ENCODE measurements around the gene CACNB4.
"Not testable (repeated sequence)": the region's sequence is repeated elsewhere in the genome, so short reads cannot be mapped to it uniquely, and the experiment has no call there.

CACNB4 gene

GRCh38 chr2:152106464-152106863 lies 7.6 kb upstream of the CACNB4 start:
- Histone ChIP-seq H3K9me3 (ENCODE audit: control insufficient read depth in 2 of 2, low read length in 2 of 2) (no peaks in the 10 kb centered on the region), H3K36me3 (ENCODE audit: control insufficient read depth in 2 of 2, insufficient read depth in 2 of 2, low read length in 2 of 2) (no peaks in the 10 kb centered on the region), H3K4me3 (ENCODE audit: low read length in 2 of 2) (no peak overlapping the region), H3K27ac (ENCODE audit: low read length) (no peak overlapping the region), H3K9ac (ENCODE audit: low read length in 2 of 2) (no peak overlapping the region), H3K27me3 (ENCODE audit: control insufficient read depth in 1 of 2, insufficient read depth in 2 of 2, low read length in 2 of 2) (peaks cover 1 to 2% of the 10 kb centered on the region in 2 donors), H3K4me1 (ENCODE audit: control insufficient read depth, insufficient read depth, low read length) (no peaks in the 10 kb centered on the region)

- Histone ChIP-seq H3K27ac (ENCODE audit: low read length) (no peak overlapping the region), H3K27me3 (ENCODE audit: control insufficient read depth in 1 of 2, insufficient read depth in 2 of 2, low read length in 2 of 2) (peaks cover 13 to 15% of the 10 kb centered on the region in 2 donors), H3K36me3 (ENCODE audit: control insufficient read depth in 2 of 2, insufficient read depth in 2 of 2, low read length in 2 of 2) (no peaks in the 10 kb centered on the region), H3K4me3 (ENCODE audit: low read length in 2 of 2) (no peak overlapping the region), H3K9me3 (ENCODE audit: control insufficient read depth in 2 of 2, low read length in 2 of 2) (no peaks in the 10 kb centered on the region), H3K4me1 (ENCODE audit: control insufficient read depth, insufficient read depth, low read length) (peaks cover 11% of the 10 kb centered on the region), H3K9ac (ENCODE audit: low read length in 2 of 2) (no peak overlapping the region)
Observed at GRCh38 chr2:152103271-152103670, 4.4 kb upstream of the CACNB4 start.

GRCh38 chr2:152100961-152101360 lies 2.1 kb upstream of the CACNB4 start:
- no peak overlapping the region for H3K9ac ChIP-seq (ENCODE audit: low read length in 2 of 2)
- H3K4me1 ChIP-seq (ENCODE audit: control insufficient read depth, insufficient read depth, low read length) = peaks cover 21% of the 10 kb centered on the region
- H3K27ac ChIP-seq (ENCODE audit: low read length) = no peak overlapping the region
- H3K4me3 ChIP-seq (ENCODE audit: low read length in 2 of 2) = no peak overlapping the region
- no peaks in the 10 kb centered on the region for H3K36me3 ChIP-seq (ENCODE audit: control insufficient read depth in 2 of 2, insufficient read depth in 2 of 2, low read length in 2 of 2)
- peaks cover 13 to 15% of the 10 kb centered on the region in 2 donors for H3K27me3 ChIP-seq (ENCODE audit: control insufficient read depth in 1 of 2, insufficient read depth in 2 of 2, low read length in 2 of 2)
- no peaks in the 10 kb centered on the region for H3K9me3 ChIP-seq (ENCODE audit: control insufficient read depth in 2 of 2, low read length in 2 of 2)

GRCh38 chr2:152099367-152100050 lies 665 bp upstream of the CACNB4 start:
- peak overlapping the region; percentile 75 to 78 for H3K4me3 ChIP-seq (ENCODE audit: low read length in 2 of 2)
- H3K36me3 ChIP-seq (ENCODE audit: control insufficient read depth in 2 of 2, insufficient read depth in 2 of 2, low read length in 2 of 2) = no peaks in the 10 kb centered on the region
- H3K27me3 ChIP-seq (ENCODE audit: control insufficient read depth in 1 of 2, insufficient read depth in 2 of 2, low read length in 2 of 2) = peaks cover 13 to 15% of the 10 kb centered on the region in 2 donors
- no peaks in the 10 kb centered on the region for H3K9me3 ChIP-seq (ENCODE audit: control insufficient read depth in 2 of 2, low read length in 2 of 2)
- H3K4me1 ChIP-seq (ENCODE audit: control insufficient read depth, insufficient read depth, low read length) = peaks cover 21% of the 10 kb centered on the region
- H3K27ac ChIP-seq (ENCODE audit: low read length) = no peak overlapping the region
- H3K9ac ChIP-seq (ENCODE audit: low read length in 2 of 2) = peak overlapping the region in 1 of 2 donors; percentile 46

- H3K4me1 ChIP-seq (ENCODE audit: control insufficient read depth, insufficient read depth, low read length) = peaks cover 21% of the 10 kb centered on the region
- H3K27ac ChIP-seq (ENCODE audit: low read length) = peak overlapping the region; percentile 24
- peak overlapping the region; percentile 73 to 78 for H3K4me3 ChIP-seq (ENCODE audit: low read length in 2 of 2)
- peaks cover 13 to 15% of the 10 kb centered on the region in 2 donors for H3K27me3 ChIP-seq (ENCODE audit: control insufficient read depth in 1 of 2, insufficient read depth in 2 of 2, low read length in 2 of 2)
- H3K9ac ChIP-seq (ENCODE audit: low read length in 2 of 2) = peak overlapping the region; percentile 52 to 64
- H3K36me3 ChIP-seq (ENCODE audit: control insufficient read depth in 2 of 2, insufficient read depth in 2 of 2, low read length in 2 of 2) = no peaks in the 10 kb centered on the region
- H3K9me3 ChIP-seq (ENCODE audit: control insufficient read depth in 2 of 2, low read length in 2 of 2) = no peaks in the 10 kb centered on the region
Observed at GRCh38 chr2:152097801-152098495, 896 bp downstream of the CACNB4 start.

GRCh38 chr2:152097290-152097800 lies 1.5 kb downstream of the CACNB4 start:
- peaks cover 13 to 15% of the 10 kb centered on the region in 2 donors for H3K27me3 ChIP-seq (ENCODE audit: control insufficient read depth in 1 of 2, insufficient read depth in 2 of 2, low read length in 2 of 2)

GRCh38 chr2:152095146-152095545 lies 3.7 kb downstream of the CACNB4 start:
- H3K27me3 ChIP-seq (ENCODE audit: control insufficient read depth in 1 of 2, insufficient read depth in 2 of 2, low read length in 2 of 2) = peaks cover 4 to 8% of the 10 kb centered on the region in 2 donors
- H3K9me3 ChIP-seq (ENCODE audit: control insufficient read depth in 2 of 2, low read length in 2 of 2) = no peaks in the 10 kb centered on the region
- no peaks in the 10 kb centered on the region for H3K36me3 ChIP-seq (ENCODE audit: control insufficient read depth in 2 of 2, insufficient read depth in 2 of 2, low read length in 2 of 2)
- H3K27ac ChIP-seq (ENCODE audit: low read length) = no peak overlapping the region
- H3K4me3 ChIP-seq (ENCODE audit: low read length in 2 of 2) = no peak overlapping the region
- H3K9ac ChIP-seq (ENCODE audit: low read length in 2 of 2) = no peak overlapping the region
- peaks cover 21% of the 10 kb centered on the region for H3K4me1 ChIP-seq (ENCODE audit: control insufficient read depth, insufficient read depth, low read length)

More at GRCh38 chr2:152097290-152097800, 1.5 kb downstream of the CACNB4 start:
- peaks cover 21% of the 10 kb centered on the region for H3K4me1 ChIP-seq (ENCODE audit: control insufficient read depth, insufficient read depth, low read length)
- H3K4me3 ChIP-seq (ENCODE audit: low read length in 2 of 2) = peak overlapping the region; percentile 73 to 78
- no peaks in the 10 kb centered on the region for H3K36me3 ChIP-seq (ENCODE audit: control insufficient read depth in 2 of 2, insufficient read depth in 2 of 2, low read length in 2 of 2)
- no peaks in the 10 kb centered on the region for H3K9me3 ChIP-seq (ENCODE audit: control insufficient read depth in 2 of 2, low read length in 2 of 2)
- H3K9ac ChIP-seq (ENCODE audit: low read length in 2 of 2) = peak overlapping the region; percentile 52 to 64
- no peak overlapping the region for H3K27ac ChIP-seq (ENCODE audit: low read length)

GRCh38 chr2:152094014-152094413 lies 4.8 kb downstream of the CACNB4 start:
- peaks cover 17% of the 10 kb centered on the region for H3K4me1 ChIP-seq (ENCODE audit: control insufficient read depth, insufficient read depth, low read length)
- H3K27ac ChIP-seq (ENCODE audit: low read length) = no peak overlapping the region
- no peak overlapping the region for H3K4me3 ChIP-seq (ENCODE audit: low read length in 2 of 2)
- H3K36me3 ChIP-seq (ENCODE audit: control insufficient read depth in 2 of 2, insufficient read depth in 2 of 2, low read length in 2 of 2) = no peaks in the 10 kb centered on the region
- H3K27me3 ChIP-seq (ENCODE audit: control insufficient read depth in 1 of 2, insufficient read depth in 2 of 2, low read length in 2 of 2) = no peaks in the 10 kb centered on the region
- H3K9me3 ChIP-seq (ENCODE audit: control insufficient read depth in 2 of 2, low read length in 2 of 2) = no peaks in the 10 kb centered on the region
- H3K9ac ChIP-seq (ENCODE audit: low read length in 2 of 2) = no peak overlapping the region

GRCh38 chr2:152093464-152093863 lies 5.4 kb downstream of the CACNB4 start:
- no peak overlapping the region for H3K4me3 ChIP-seq (ENCODE audit: low read length in 2 of 2)
- H3K4me1 ChIP-seq (ENCODE audit: control insufficient read depth, insufficient read depth, low read length) = peaks cover 13% of the 10 kb centered on the region
- H3K36me3 ChIP-seq (ENCODE audit: control insufficient read depth in 2 of 2, insufficient read depth in 2 of 2, low read length in 2 of 2) = no peaks in the 10 kb centered on the region
- no peak overlapping the region for H3K9ac ChIP-seq (ENCODE audit: low read length in 2 of 2)
- H3K9me3 ChIP-seq (ENCODE audit: control insufficient read depth in 2 of 2, low read length in 2 of 2) = no peaks in the 10 kb centered on the region
- no peaks in the 10 kb centered on the region for H3K27me3 ChIP-seq (ENCODE audit: control insufficient read depth in 1 of 2, insufficient read depth in 2 of 2, low read length in 2 of 2)
- no peak overlapping the region for H3K27ac ChIP-seq (ENCODE audit: low read length)

- no peak overlapping the region for H3K4me3 ChIP-seq (ENCODE audit: low read length in 2 of 2)
Observed at GRCh38 chr2:152092095-152092494, 6.7 kb downstream of the CACNB4 start.

GRCh38 chr2:152090726-152091125 lies 8.1 kb downstream of the CACNB4 start:
- H3K9me3 ChIP-seq (ENCODE audit: control insufficient read depth in 2 of 2, low read length in 2 of 2); H3K9ac ChIP-seq (ENCODE audit: low read length in 2 of 2); H3K4me3 ChIP-seq (ENCODE audit: low read length in 2 of 2); H3K36me3 ChIP-seq (ENCODE audit: control insufficient read depth in 2 of 2, insufficient read depth in 2 of 2, low read length in 2 of 2); H3K27me3 ChIP-seq (ENCODE audit: control insufficient read depth in 1 of 2, insufficient read depth in 2 of 2, low read length in 2 of 2); H3K27ac ChIP-seq (ENCODE audit: low read length); H3K4me1 ChIP-seq (ENCODE audit: control insufficient read depth, insufficient read depth, low read length): not testable (repeated sequence)

More at GRCh38 chr2:152092095-152092494, 6.7 kb downstream of the CACNB4 start:
- Histone ChIP-seq H3K4me1 (ENCODE audit: control insufficient read depth, insufficient read depth, low read length) (peaks cover 3% of the 10 kb centered on the region), H3K27me3 (ENCODE audit: control insufficient read depth in 1 of 2, insufficient read depth in 2 of 2, low read length in 2 of 2) (no peaks in the 10 kb centered on the region), H3K27ac (ENCODE audit: low read length) (no peak overlapping the region), H3K36me3 (ENCODE audit: control insufficient read depth in 2 of 2, insufficient read depth in 2 of 2, low read length in 2 of 2) (no peaks in the 10 kb centered on the region), H3K9me3 (ENCODE audit: control insufficient read depth in 2 of 2, low read length in 2 of 2) (no peaks in the 10 kb centered on the region), H3K9ac (ENCODE audit: low read length in 2 of 2) (no peak overlapping the region)
